Eye (tissue), 1 donor: ENCODE results near the gene MAGI1.

Experiments
- DNase-seq: peaks from one replicate; pipeline ENCODE4 v3.0.0-alpha.2; 2015

The MAGI1 gene

DNA sequence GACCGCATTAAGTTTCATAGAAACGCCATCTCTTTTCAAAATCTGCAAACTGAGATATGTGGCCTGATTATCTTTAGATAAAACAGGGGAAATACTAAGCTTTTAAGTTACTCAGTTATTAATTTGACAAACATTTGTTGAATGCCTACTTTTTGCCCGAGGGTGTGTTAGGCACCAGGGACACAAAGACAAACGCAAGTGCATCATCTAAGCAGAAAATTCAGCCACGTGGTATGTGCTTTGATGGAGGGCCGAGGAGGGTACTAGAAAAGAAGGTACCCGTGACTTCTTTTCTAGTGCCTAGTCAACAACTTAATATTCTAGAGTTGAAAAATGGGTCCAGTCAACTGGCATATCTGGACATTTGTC is 594.3 kb downstream of the MAGI1 start:
- DNase-seq: peak; percentile 18

DNA sequence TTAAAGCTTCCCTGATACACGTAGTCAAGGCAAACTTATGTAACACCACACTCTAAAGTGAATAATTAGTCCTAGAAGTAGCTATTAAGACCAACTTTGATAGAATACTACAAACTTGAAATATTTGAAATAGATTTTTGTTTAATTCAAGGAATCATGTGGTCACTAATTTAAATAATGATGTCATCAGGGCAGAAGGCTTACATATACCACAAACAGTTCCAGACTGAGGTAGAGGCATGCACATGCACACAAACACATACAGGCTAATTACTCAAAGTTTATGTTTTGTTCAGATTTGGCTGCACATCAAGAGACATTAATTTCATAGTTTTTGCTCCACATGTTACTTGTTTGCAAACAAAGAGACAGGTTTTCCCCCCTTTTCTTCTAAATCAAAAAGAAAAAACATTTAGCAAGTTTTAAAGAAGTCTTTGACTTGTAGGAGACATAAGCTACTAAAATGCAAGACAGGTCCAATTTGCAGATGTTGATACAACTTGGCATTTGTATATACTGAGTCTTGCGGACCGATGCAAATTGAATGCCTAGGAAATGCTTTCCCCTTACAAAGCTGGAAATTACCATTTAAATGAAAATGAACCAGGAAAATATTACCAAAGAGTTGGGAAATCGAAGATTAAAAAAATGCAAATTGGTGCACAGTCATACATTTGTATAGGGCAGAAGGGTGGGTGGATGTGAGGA is 594.8 kb downstream of the MAGI1 start:
- DNase-seq: peak; percentile 45

DNA sequence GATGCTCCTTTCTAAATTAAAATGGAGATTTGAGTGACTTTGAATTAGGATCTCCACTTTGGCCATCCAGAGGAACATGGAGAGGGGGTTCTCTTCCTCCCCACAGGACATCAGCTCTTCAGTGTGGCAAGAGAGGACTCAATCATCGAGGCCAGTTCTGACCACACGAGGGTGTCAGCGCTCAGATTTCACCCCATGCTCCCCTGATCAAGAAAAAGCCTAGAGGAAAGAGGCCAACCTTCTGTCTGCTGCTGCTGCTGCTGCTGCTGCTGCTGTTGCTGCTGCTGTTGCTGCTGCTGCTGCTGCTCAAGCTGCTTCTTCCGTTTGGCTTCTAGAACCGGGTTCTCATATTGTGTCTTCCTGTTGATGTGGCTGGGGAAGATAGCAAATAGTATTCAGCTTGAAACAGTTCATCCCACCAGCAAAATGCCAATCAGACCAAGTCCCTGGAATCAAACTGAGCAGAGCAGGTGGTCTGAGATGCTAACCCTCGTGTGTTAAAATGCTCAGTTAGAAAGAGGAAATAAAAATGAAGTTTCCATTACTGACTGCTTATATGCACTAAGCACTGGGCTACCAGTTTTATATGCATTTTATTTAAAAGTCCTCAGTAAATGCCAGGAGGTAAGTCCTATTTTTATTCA is 599.0 kb downstream of the MAGI1 start:
- peak; percentile 92 for DNase-seq

DNA sequence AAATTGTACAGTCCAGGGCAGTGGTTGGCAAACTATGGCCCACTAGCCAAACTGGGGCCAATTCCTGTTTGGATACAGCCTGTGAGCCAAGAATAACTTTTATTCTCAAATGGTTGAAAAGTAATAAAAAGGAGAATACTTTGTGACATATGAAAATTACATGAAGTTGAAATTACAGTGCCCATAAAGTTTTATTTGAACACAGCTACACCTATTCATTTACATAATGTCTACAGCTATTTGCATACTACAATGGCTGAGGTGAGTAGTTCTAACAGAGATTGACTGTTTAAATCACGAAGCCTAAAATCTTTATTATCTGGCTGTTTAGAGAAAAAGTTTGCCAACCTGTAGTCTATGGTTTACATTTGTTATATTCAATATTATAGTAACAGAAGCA is 600.1 kb downstream of the MAGI1 start:
- DNase-seq: no peak

DNA sequence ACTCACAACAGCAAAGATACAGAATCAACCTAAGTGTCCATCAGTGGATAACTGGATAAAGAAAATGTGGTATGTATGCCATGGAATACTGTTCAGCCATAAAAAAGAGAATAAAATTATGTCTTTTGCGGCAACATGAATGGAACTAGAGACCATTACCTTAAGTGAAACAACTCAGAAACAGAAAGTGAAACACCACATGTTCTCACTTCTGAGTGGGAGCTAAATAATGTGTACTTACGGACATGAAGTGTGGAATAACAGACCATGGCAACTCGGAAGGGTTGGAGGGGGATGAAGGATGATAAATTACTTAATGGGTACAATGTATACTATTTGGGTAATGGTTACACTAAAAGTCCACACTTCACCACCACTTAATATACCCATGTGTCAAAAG is 600.6 kb downstream of the MAGI1 start:
- DNase-seq: no peak

DNA sequence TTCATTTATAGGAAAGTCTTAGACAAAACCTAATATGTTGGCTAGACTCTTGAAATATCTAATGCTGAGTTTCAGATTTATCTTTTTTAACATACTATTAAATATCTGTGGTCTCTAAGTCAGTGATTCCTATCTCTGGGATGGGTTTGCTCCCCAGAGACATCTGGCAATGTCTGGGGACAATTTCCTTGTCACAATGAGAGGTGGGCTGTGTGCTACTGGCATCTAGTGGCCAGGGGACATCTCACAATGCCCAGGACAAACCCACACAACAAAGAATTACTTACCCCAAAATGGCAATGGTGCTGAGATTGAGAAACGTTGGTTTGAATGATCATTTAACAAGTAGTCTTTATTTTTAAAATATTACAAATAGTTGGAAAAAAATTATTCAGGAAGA is 602.1 kb downstream of the MAGI1 start:
- DNase-seq: peak; percentile 63

DNA sequence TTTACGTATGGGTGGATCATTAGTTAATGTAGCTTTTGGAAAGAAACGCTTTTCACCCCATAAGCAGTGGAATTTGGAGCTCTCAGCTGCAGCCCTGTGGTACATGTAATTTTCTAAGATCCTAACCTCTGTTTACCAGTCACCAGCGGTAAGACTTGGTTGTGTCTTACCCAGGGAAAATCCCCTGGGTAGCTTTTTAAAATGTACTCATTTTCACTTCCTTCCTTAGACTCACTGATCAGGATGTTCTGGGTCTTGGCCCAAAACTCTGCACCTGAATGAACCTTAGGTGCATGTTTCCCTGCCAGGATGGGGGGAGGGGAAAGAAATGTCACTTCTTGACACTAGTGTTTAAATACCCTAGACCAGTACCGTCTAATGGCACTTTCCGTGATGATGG is 605.2 kb downstream of the MAGI1 start:
- no peak for DNase-seq

DNA sequence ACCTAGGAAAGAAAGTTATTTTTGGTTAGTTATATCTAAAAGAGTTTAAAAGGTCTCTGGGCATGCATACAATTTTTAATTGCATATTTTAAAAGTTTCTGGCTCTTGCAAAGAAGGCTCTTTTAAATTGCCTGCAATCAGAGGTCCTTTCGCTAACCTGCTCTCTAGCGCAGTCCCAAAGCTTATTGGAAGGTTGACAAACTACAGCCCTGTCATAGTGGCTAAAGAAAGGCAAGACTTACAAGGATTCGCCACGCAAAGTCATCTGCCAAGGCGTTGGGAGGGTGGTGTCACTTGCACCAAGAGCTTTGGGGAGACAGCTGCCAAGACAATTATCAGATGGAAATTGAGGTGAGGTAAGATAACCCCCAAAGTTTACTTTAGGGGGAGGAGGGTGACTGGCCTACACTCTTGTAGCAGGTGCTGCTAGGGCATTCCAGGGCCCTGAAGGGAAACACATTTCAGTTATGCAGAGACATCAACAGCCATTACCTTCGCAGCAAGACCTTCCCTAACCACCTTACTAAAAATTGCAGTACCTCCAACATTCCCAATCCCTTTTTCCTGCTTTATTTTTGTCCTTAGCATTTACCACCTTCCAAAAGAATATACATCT is 606.2 kb downstream of the MAGI1 start:
- no peak for DNase-seq

DNA sequence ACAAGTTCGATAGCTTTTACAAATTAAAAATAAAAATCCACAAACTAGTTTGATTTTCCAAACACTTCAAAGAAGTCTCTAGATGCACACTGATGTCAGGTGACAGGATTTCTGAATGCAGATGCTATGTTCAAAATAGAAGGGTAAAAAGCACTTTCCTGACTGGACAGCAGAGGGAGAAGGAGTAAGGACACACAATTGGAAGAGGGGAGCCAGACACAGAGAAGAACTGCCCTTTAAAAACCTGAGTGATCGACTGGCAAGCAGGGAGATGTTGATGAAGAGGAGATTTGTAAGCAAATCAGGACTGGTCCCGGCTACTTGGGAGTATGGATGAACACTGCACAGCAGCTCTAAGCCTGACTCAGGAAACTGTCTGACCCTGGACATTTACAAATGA is 612.8 kb downstream of the MAGI1 start:
- DNase-seq: peak; percentile 35

DNA sequence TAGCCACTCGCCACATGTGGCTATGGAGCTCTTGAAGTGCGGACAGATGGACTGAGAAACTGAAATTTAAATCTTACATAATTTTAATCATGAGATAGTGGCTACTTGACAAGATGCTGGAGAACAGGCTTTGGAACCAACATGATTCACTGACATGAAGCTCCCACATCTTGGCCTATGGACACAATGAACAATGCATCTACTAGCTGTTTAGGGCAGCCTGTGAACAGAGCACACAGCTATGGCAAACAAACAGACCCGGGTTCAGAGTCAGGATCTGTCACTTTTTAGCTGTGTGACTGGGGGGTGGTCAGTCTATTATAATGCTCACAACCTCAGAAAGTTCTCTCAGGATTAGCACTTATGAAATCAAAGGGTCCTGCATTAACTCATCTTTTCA is 616.6 kb downstream of the MAGI1 start:
- no peak for DNase-seq

DNA sequence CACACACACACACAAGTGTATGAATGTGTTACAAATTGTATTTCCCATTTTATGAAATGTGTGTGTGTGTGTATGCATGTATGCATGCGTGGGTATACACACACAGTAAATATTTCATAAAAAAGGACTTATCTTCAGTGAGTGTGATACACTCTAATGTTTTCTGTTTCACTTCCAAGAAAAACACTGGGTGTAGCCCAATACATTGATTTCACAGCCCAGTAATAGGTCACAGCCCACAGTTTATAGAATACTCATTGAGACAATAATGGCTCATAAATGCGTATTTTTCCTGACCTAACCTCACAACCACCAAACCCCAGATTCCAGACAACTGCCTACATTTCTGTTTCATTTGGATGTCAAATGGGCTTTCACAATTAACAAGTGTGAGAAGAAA is 619.5 kb downstream of the MAGI1 start:
- DNase-seq: no peak

DNA sequence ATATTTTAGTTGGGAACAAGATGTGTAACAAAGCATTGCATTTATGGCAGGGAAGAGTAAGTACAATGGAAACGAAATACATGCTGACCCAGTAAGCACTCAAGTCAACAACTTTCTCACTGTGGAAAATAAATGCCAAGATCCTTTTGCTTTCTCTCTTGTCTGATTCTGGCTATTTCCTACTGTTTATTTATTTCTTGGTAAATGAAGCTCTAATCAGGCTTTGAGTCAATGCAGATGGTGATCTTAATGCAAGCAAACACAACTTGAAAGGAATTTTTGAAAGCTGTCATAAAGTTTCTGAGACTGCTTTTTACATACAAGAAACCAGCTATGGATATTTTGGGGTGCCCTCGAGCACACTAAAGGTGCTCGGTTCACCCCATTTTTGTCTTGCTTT is 624.8 kb downstream of the MAGI1 start:
- DNase-seq: no peak

DNA sequence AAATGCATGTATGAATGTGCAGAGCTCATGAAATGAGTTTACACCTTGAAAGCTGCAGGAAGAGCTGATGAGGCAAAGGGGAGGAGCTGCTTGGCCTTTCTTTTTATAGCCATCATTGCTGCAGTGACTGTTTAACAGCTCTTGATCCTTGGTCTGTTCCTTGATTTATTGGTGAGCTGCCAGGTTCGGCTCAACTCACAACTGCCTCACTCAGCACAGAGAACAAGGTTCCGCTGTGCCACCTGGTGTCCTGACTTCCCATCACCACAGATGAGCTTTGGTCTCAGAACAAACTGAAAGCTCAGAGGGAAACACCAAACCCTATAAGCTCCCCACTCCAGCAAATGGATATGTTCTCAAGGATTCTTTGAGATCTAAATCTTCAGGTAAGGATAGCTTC is 626.1 kb downstream of the MAGI1 start:
- peak; percentile 42 for DNase-seq

DNA sequence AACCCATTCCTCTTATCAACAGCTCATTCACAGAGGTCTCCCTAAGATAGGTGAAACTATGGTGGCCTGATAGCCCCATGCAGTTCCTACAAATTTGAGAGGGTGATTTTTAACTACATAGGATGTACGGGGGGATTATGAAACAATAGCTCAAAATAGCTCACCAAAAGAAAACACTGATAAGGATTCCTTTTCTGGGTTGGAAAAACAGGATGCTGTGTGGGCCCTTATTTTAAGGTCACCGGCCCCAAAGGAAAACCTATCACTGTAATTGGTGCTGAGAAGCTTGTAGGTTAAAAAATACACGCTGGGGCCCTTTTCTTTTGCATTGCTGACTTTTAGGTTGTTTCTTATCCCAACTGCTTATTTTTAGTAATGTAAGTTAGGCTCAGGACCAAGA is 627.4 kb downstream of the MAGI1 start:
- no peak for DNase-seq

DNA sequence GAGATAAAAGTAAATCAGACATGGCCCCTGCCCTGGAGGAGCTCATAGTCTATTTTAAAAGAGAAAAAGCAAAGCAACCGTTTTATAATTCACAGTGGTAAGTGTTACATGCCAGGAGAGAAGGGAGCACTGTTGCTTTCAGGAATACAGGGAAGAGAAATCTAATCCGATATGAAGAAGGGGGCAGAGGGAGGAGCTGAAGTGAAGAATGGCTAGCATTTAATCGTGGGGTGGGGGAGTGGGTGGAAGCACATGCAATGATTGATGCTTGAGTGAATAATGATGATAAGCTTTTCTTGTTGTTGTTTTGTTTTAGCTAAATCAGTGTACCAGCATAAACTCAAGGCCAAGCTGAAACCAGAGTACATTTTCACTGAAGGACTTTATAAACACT is 629.5 kb downstream of the MAGI1 start:
- no peak for DNase-seq

DNA sequence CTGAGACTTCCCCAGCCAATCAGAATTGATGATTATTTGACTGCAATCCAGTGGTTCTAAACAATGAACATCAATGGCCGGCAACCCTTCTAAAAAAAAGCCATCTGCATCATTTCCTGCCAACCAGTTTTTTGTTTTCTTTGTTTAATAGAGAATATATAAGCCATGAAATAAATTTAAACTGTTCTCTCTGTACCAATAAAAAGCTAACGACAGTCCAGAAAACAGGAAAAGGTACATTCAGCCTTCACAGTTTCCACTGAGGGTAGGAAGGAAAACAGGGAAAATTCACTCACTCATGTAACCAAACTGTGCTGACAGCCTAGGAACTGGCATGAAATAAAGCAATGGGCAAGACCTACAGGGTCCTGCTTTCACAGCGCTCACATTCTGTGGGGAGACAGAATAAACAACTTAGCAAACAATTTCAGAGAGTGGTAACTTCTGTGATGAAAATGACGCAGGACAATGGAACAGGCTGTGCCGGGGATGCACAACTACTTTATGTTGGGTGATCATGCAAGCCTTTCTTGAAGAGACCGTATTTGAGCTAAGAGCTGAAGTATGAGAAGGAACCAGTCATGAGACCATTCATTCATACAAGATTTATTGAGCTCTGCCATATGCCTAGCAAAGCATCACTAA is 630.1 kb downstream of the MAGI1 start:
- no peak for DNase-seq

DNA sequence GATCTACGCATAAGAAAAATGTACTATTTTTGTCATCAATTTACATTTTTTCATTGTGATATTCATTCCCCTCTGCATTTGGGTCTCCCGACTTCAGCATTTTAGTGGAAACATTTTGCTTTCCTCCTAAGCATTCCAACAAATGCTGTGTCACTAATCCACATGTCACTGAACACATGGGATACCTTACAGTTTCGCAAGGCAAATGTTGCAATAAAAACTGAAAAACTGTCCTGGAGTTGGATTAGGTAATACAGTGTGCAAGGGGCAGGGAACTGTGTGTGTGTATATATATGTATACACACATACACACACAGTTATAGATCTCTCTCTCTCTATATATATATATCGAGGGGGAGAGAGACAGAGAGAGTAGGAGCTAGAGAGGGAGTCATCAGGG is 632.2 kb downstream of the MAGI1 start:
- DNase-seq: no peak

DNA sequence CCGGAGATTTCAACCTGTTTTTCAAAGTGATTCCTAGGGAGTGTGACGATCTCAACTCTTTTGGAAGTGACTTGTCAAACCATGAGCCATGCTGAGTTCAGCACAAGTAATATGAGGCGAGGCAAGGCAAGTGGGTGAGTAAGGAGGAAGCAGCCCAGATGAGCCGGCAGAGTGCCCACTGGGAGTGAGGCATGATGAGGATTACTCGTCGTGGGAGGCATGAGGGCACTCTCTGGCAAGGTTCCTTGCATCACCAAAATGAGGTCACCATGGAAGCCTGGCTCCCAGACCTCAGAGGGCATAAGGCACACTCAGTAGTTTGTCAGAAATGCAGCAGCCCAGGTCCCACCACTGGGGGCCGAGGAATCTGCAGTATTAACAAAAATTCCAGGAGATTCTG is 636.1 kb downstream of the MAGI1 start:
- peak; percentile 23 for DNase-seq

DNA sequence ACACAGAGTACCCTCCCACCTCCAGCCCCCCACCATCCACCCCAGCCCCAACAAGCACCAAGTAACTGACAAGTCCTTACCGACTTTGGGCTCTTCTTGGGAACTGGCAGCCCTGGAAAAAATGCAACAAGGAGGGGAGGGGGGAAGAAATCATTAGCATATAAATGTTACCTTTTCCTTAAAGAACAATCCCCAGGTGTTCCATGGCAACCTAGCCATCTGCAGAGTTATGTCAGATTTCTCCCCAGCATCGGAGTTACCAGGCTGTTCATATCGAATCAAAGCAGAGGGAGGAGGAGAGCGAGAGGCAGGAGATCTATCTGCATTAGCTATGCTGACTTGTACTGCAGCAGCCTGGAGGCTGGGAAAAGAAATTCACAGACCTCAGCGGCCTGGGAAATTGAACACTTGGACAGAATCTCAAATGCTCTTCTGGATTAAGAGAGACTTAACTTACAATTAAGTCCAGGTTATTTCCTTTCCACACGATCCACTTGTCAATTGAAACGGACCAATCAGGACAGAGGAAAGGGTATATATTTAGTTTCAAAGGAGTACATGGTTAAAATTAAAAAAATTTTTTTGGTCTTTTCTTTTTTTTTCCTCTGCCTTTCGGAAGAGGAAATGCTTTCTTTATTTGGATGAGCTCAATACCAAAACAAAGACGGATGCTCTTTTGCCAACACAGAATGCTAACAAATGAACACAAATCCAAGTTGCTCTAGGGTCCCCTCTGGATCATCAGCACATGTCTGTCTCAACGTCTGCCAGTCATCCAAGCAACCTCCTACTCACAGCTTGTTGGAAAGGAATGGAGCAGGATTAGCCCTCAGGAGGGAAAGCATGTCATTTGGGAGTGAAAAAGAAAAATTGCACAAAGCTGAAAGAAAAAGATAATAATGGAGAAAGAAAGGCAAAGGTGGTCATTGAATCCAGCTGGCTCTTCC is 637.1 kb downstream of the MAGI1 start:
- DNase-seq: peak; percentile 75

DNA sequence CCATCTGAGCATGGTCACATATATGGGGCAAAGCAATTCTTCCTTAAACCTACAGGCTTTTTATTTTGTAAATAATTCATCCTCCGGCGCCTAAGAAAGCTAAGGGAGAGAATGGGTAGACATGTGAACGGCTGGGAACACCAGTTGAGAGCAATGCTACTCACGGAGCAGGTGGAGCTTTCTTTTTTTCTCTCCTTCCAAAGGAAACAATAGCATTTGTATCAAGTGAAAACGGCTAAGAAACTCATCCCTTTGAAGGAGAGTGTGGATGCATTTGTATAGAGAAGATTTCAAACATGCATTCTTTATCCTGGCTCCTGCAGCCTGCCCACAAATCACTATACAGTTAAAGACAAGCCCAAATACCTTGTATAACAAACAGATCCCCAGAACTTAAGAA is 637.8 kb downstream of the MAGI1 start:
- peak; percentile 68 for DNase-seq

DNA sequence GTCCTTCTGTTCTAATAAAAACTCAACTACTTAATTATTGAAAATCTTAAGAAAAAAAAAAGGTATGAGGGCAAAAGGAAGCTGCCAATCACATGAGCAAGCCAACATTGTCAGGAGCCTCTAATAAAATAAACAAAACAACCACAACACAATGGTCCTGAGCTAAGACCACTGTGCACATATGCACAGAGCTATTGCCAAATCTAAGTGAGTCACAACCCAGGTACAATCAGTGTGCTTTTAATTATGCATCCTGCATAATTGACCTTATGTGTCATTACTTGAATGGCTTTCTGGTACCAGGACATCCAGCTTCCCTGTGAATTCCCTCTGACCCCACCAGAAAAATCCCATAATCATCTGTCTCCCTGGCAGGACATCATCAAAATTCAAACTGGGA is 639.8 kb downstream of the MAGI1 start:
- DNase-seq: no peak

DNA sequence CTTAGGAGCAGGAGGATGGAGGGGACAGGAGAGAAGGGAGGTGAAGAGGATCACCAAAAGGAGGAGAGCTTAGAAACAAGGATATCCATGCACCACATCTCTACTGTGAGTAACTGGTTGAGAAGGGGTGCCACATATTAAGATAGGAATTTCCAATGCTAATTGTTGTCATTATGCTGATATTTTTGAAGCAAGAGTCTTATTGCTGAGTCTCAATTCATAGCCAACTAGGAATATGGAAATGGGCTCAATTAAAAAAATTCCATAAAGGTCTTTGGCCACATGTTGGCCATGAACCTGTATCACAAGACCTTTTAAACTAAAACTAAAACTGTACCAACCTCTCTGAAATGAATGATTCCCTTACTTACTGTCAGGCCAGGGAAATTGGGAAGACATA is 642.6 kb downstream of the MAGI1 start:
- no peak for DNase-seq

DNA sequence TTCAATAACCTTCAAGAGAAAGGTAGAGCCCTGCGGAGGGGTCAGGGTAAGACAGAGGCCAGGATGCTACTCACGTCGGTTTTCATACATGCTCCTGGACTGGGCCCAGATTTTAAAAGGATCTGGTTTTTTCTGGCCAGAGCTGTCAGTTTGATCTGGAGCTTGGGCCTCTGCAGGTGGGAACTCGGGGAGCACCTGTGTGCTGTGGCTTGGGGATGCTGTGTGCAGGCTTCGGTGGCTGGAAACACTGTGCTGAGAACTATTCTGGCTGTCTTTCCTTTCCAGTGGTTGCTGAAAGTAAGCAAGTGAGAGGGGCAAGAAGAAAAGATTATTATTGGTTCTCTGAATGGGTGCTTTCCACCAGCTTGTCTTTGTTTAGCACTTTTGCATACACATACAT is 647.6 kb downstream of the MAGI1 start:
- DNase-seq: no peak
